Endometrium (tissue), 2 donors: ENCODE measurements around the gene SF3B3.
A peak's percentile ranks its signal among the peaks of the same experiment; 100 is the strongest.
"Not testable (repeated sequence)": the region's sequence is repeated elsewhere in the genome, so short reads cannot be mapped to it uniquely, and the experiment has no call there.

Source experiments
- FAIRE-seq: peaks from 2 replicates; lab custom pipeline; 2012; peaks lifted over from hg19 to GRCh38; lab: Jason Lieb, UNC
- donor health status: control.
- donor health status: control.

SF3B3 gene

DNA sequence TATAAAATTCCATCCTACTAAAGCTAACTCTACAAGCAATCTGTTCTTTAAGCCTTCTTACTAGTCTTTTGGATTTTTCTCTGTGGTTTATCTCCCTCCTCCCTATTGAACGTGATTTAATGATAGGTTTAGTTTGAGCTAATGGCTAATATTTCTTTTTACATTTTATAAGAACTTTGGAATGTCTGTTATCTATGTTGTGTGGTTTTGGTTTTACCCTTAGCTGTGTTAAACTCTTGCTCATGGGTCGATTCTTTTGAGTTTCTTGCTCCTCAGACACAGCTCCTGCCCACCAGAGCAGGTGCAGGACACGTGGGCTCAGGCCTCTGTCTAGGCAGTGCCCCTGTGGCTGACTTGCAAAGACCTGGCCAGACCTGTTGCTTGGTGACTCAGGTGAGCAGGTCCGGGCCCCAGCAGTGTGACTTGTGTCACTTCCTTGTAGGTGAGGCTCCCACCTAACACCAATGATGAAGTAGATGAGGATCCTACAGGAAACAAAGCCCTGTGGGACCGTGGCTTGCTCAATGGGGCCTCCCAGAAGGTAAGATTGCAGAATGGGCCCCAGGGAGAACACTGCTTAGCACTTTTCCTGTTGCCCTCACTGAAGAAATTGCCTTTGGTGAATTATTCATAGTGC lies 45.1 kb downstream of the SF3B3 start:
- no peak for FAIRE-seq

- FAIRE-seq, result no peak
Measured at GRCh38 chr16:70569752-70570151, 46.1 kb downstream of the SF3B3 start.

GRCh38 chr16:70570967-70571570 lies 47.5 kb downstream of the SF3B3 start:
- no peak for FAIRE-seq

DNA sequence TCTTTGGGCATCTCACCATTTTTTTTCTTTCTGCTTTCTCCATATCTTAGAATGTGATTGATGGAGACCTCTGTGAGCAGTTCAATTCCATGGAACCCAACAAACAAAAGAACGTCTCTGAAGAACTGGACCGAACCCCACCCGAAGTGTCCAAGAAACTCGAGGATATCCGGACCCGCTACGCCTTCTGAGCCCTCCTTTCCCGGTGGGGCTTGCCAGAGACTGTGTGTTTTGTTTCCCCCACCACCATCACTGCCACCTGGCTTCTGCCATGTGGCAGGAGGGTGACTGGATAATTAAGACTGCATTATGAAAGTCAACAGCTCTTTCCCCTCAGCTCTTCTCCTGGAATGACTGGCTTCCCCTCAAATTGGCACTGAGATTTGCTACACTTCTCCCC lies 48.0 kb downstream of the SF3B3 start:
- FAIRE-seq, result no peak

DNA sequence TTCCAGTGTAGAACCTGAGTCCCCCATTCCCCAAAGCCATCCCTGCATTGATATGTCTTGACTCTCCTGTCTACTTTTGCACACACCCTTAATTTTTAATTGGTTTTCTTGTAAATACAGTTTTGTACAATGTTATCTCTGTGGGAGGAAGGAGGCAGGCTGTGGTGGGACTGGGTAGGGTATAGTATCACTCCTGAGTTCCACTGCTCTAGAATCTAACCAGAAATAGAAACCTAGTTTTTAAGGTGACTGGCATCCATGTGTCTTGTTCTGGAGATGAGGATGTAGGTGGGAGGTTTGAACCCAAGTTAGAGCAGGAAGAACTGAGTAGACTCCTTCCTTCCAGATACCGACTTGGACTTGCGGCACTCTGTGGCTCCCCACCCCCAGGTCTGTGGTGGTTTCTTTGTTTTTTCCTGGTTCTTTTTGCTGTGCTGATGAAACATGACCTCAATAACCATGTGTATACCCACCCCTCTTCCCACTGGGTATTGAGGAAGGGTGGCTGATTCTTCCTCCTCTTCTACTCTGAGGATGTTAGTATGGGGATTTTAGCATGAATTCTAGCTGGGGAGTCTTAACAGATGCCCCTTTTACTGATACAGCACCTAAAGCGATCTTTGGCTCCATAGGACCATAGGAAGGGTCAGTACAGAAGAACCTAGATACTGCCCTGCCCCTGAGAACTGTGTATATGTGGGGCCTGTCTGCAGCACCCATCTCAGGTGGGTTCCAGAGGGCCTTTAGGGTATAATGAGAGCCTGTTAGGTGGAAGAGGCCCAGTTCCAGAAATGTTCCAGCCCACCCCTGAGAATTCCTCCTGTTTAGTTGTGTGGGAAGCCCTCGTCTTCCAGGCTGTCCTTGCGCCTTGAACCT lies 48.7 kb downstream of the SF3B3 start:
- no peak for FAIRE-seq

GRCh38 chr16:70572926-70573270 lies 49.3 kb downstream of the SF3B3 start:
- FAIRE-seq, result no peak

DNA sequence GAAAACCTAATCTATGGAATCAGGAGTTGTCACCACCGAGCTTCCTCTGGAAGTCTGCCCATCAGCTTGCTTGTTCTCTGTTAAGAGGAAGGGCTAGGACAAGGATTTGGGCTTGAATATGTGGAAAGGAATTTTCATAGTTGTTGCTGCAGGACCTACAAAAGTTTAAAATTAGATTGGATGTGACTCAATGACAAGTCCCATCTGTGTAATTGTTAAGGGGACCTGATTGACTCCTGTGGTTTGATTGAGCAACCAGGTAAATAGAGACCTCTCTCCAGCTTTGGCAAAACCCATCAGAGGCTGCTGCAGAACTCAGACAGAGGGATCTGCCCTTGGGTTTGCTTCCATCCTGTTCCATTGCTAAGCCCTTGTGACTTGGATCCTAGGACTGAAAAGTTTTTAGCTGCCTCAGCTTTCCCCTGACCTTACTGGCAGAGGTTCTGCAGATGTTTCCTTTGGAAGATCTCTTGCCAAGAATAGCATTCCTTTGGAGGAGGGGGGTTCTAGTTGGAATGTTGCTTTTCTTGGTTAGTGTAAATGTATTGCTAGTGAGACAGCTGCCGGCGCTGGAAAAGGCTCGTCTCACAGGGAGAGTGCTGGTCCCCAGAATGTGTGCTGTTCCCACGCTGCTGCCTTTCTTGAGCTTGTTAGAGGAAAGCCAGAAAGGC lies 50.0 kb downstream of the SF3B3 start:
- FAIRE-seq, result peak; percentile 67

DNA sequence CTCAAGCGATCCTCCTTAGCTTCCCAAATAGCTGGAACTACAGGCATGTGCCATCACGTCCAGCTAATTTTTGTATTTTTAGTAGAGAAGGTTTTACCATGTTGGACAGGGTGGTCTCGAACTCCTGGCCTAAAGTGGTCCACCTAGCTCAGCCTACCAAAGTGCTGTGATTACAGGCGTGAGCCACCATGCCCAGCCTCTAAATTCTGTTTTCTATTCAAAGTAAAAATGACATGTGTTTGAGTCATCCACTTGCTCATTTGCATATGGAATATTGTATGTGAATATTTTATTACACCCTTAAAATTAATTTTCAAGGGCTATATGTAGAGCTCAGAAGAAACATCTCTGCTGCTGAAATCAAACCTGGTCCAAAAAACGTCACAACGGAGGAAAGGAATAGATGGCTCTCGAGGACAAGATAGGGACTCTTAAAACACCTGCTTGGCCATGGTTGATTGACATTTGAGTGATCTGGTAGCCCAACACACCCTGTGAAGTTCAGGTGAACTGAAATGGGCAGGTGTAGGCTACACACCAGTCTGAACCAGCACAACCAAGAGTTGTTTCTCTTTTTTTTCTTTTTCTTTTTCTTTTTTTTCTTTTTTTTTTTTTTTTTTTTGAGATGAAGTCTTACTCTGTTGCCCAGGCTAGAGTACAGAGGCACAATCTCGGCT lies 51.1 kb downstream of the SF3B3 start:
- no peak for FAIRE-seq

DNA sequence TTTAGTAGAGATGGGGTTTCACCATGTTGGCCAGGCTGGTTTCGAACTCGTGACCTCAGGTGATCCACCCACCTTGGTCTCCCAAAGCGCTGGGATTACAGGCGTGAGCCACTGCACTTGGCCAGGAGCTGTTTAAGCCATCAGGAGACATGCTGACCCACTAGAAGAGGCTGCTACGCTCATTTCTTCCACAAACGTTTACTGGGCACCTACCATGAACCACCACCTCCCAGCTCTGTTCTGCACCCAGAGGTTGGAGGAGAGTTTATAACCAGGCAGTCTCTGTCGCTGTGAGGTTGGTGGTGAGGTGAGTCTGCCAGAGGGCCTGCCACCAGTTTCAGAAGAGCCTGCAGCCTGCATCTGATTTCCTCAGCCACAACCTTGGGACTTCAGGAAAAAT lies 51.8 kb downstream of the SF3B3 start:
- FAIRE-seq, result no peak

DNA sequence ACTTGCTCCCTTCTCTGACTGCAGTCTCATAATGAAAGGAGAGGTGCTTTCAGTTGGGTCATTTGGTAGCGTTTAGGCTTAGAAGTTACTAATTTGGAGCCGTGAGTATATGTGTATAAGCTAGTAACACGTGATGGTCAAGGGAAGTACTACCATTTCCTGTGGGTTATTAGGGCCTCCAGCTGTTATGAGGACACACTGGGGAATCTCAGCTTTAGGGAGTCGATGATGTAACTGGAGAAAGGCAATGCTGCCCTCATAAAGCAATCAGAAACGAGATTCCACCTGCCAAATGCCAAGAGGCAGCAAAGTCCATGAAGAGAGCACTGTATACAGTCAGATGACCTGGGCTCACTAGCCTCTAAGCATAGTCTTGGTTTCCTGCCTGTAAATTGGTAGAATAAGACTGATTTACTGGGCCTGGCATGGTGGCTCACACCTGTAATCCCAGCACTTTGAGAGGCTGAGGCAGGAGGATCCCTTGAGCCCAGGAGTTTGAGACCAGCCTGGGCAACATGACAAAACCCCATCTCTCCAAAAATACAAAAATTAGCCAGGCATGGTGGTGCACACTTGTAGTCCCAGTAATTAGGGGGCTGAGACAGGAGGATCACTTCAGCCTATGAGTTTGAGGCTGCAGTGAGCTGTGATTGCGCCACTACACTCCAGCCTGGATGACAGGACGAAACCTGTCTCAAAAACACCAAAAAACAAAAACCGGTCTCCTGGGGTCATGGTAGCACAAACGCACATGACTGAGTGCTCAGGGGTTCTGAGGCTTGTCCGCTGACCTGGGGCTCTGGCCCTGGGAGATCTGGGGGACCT lies 53.0 kb downstream of the SF3B3 start:
- FAIRE-seq, result no peak

DNA sequence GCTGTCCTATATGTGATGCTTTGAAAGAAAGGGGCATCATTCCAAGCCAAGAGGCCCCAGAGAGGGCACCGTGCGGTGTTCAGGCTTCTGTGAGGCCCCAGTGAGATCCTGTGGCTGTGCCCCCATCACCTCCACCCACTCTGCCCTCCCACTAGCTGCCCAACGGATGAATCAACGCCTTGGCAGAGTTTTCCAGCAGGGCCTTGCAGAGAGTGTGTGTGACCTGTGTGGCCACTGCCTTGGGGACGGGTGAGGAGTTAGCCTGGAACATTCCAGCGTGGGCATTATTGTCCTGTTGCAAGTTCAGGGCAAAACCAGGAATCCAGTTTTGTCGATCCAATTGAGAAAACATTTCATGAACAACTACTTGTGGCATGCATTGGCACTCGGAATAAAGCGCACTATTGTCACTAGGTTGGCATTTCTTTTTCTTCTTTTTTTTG lies 53.7 kb downstream of the SF3B3 start:
- no peak for FAIRE-seq

DNA sequence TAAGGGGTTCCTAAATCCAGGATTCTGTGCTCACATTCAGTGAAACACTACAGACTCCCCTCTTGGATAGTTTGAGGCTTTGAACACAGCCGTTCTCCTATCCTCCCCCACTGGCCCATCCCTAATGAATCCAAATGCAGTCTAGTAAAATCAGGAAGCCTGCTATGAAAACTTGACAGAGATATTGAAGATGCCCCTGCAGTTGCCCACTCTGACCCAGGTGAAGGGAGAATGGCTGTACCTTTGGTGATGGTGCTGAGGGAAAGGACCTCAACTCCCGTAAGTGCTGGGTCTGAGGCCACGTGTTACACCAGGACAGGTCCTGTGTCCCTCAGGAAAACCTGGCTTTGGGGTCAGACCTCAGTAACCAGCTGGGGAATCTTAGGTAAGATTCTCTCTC lies 54.4 kb downstream of the SF3B3 start:
- no peak for FAIRE-seq

GRCh38 chr16:70579248-70579647 lies 55.6 kb downstream of the SF3B3 start:
- no peak for FAIRE-seq

- FAIRE-seq, result no peak
Measured at GRCh38 chr16:70579648-70580630, 56.3 kb downstream of the SF3B3 start.

GRCh38 chr16:70582280-70582978 lies 58.8 kb downstream of the SF3B3 start:
- FAIRE-seq, result no peak

GRCh38 chr16:70586731-70587130 lies 63.1 kb downstream of the SF3B3 start:
- FAIRE-seq, result no peak

DNA sequence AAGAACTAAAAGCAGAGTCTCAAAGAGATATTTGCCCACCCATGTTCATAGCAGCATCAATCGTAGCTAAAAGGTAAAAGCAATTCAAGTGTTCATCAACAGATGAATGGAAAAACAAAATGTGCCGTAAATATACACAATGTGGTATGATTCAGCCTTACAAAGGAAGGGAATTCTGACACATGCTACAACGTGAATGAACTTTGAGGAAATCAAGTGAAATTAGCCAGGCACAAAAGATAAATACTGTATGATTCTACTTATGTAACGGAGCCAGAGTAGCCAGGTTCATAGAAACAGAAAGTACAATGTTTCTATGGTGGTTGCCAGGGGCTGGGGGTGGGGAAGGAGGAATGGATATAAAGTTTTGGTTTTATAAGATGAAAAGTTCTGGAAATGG lies 64.9 kb downstream of the SF3B3 start:
- no peak for FAIRE-seq

- FAIRE-seq, result not testable (repeated sequence)
Measured at GRCh38 chr16:70589416-70589815, 65.8 kb downstream of the SF3B3 start.

DNA sequence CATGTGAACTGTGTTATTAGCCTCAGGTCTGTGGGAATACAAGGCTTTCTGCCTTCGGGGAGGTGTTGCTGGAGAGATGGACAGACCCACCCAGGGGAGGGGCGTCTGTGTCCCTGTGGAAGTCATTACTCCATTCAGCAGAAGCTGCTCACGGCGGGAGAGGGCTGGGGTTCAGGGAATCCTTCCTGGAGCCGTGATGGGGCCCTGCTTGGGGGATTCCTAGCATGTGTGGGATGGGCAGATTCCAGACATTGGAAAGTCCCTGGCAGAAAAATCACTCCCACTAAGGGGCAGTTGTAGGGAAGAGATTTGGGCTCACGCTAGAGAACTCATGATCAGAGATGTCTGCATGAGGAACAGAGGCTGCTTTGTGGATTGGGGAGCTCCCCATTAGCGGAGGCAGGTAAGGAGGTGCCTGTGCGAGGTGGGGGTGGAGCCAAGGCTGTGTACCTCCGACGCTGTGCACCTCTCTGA lies 66.4 kb downstream of the SF3B3 start:
- FAIRE-seq, result no peak
